SK-N-SH (cell line): ENCODE results near the gene GRPEL2. TPM values are rescaled to one million over a fixed set of nuclear protein-coding genes. Genes with fewer than 3 reads are reported as not detected.

ENCODE experiments used
- CTCF ChIA-PET: fragments of 300-600, 350-600 bp; formaldehyde crosslinking; extraction: SDS; loops from one replicate; lab custom pipeline; 2021; lab: Yijun Ruan, JAX
- POLR2A ChIA-PET: fragments of 350-600 bp; sonication (Branson Sonifier 250); formaldehyde crosslinking; extraction: SDS; loops from one replicate; lab custom pipeline; 2020; ENCODE audit warnings: antibody characterized with exemption, inconsistent platforms; lab: Yijun Ruan, JAX
- DNase-seq: peaks from one replicate; pipeline ENCODE4 v3.0.0; 2012
- H2AFZ ChIP-seq: fragments of 200-600 bp; sonication (generic); 2 replicates; pipeline ENCODE4 v1.8.1; 2016; ENCODE audit warnings: antibody characterized with exemption, mild to moderate bottlenecking, low read depth
- H3F3A ChIP-seq: fragments of 200-600 bp; sonication (generic); replicated peaks from 2 replicates; pipeline ENCODE3; 2016; ENCODE audit warnings: antibody characterized with exemption, mild to moderate bottlenecking; ENCODE audit not compliant: insufficient read depth
- H3K27ac ChIP-seq, 2 experiments: fragments of 200-500 bp in 1 of 2; fragments of 200-600 bp in 1 of 2; sonication (Bioruptor generic) in 1 of 2; sonication (generic), shearing (Covaris generic) in 1 of 2; 2 replicates each; pipeline versions ENCODE4 v1.5.1 to v1.6.1; 2014 to 2016; ENCODE audit warnings: low read depth in 2 of 2, inconsistent platforms in 1 of 2, low read length in 1 of 2, mild to moderate bottlenecking in 1 of 2, mixed read lengths in 1 of 2
- H3K27me3 ChIP-seq: fragments of 200-600 bp; sonication (generic), shearing (Covaris generic); 2 replicates; pipeline ENCODE4 v1.6.1; 2016; ENCODE audit warnings: mixed run types; ENCODE audit not compliant: insufficient read depth
- H3K36me3 ChIP-seq, 2 experiments: fragments of 200-500 bp in 1 of 2; fragments of 200-600 bp in 1 of 2; sonication (Bioruptor generic) in 1 of 2; sonication (generic) in 1 of 2; replicated peaks in 1 of 2; 2 replicates each; pipeline versions ENCODE3 to v1.5.1; 2014 to 2016; ENCODE audit warnings: low read length in 1 of 2, mild to moderate bottlenecking in 1 of 2; ENCODE audit not compliant: insufficient read depth in 2 of 2, control insufficient read depth in 1 of 2
- H3K4me1 ChIP-seq, 2 experiments: fragments of 200-500 bp in 1 of 2; fragments of 200-600 bp in 1 of 2; sonication (Bioruptor generic) in 1 of 2; sonication (generic), shearing (Covaris generic) in 1 of 2; 2 replicates each; pipeline versions ENCODE4 v1.5.1 to v1.6.1; 2014 to 2016; ENCODE audit warnings: low read depth in 1 of 2, low read length in 1 of 2, mixed run types in 1 of 2; ENCODE audit not compliant: insufficient read depth in 2 of 2, control insufficient read depth in 1 of 2
- H3K4me2 ChIP-seq: fragments of 200-600 bp; sonication (generic), shearing (Covaris generic); 2 replicates; pipeline ENCODE4 v1.6.1; 2017; ENCODE audit warnings: mixed run types
- H3K4me3 ChIP-seq, 2 experiments: fragments of 200-500 bp in 1 of 2; fragments of 200-600 bp in 1 of 2; sonication (Bioruptor generic) in 1 of 2; sonication (generic), shearing (Covaris generic) in 1 of 2; 2 replicates each; pipeline versions ENCODE4 v1.5.1 to v1.8.1; 2014 to 2016; ENCODE audit warnings: low read depth in 2 of 2, inconsistent platforms in 1 of 2, low read length in 1 of 2, mild to moderate bottlenecking in 1 of 2, mixed read lengths in 1 of 2, moderate library complexity in 1 of 2
- H3K79me2 ChIP-seq: fragments of 200-600 bp; sonication (generic); 2 replicates; pipeline ENCODE4 v1.8.1; 2017; ENCODE audit warnings: mild to moderate bottlenecking; ENCODE audit not compliant: insufficient read depth
- H3K9ac ChIP-seq: fragments of 200-600 bp; sonication (generic); 2 replicates; pipeline ENCODE4 v1.6.1; 2017; ENCODE audit warnings: mixed run types
- H3K9me2 ChIP-seq: fragments of 200-600 bp; sonication (generic); 2 replicates; pipeline ENCODE4 v1.6.1; 2017; ENCODE audit warnings: mixed run types
- H3K9me3 ChIP-seq: fragments of 200-600 bp; sonication (generic); 2 replicates; pipeline ENCODE4 v1.6.1; 2017; ENCODE audit warnings: mixed run types, mild to moderate bottlenecking, moderate library complexity
- H4K20me1 ChIP-seq: fragments of 200-600 bp; sonication (generic); 2 replicates; pipeline ENCODE4 v1.6.1; 2017; ENCODE audit warnings: mild to moderate bottlenecking, mixed run types; ENCODE audit not compliant: insufficient read depth
- CHD2 ChIP-seq: fragments of 150-350 bp; IDR thresholded peaks from 2 replicates; pipeline ENCODE4 v1.6.1; 2018; ENCODE audit warnings: low read length; ENCODE audit not compliant: partially characterized antibody
- EP300 ChIP-seq, 2 experiments: IDR thresholded peaks; 2 replicates each; pipeline versions ENCODE4 v1.4.0 to v1.6.1; 2012; ENCODE audit warnings: borderline replicate concordance in 1 of 2, low read depth in 1 of 2, low read length in 1 of 2
- FOXJ3 ChIP-seq: sonication (generic); formaldehyde crosslinking; IDR thresholded peaks from 2 replicates; pipeline ENCODE4 v1.5.1; 2020; ENCODE audit warnings: mild to moderate bottlenecking, missing genetic modification reagents
- FOXM1 ChIP-seq: IDR thresholded peaks from 2 replicates; pipeline ENCODE4 v1.4.0; 2012; ENCODE audit warnings: low read depth, mild to moderate bottlenecking
- GATA2 ChIP-seq: sonication (generic); formaldehyde crosslinking; IDR thresholded peaks from 2 replicates; pipeline ENCODE4 v1.5.0; 2020; ENCODE audit warnings: mild to moderate bottlenecking, missing genetic modification reagents
- JUND ChIP-seq: IDR thresholded peaks from 2 replicates; pipeline ENCODE4 v1.4.0; 2012
- MAX ChIP-seq: IDR thresholded peaks from 2 replicates; pipeline ENCODE4 v1.4.0; 2012; ENCODE audit warnings: low read depth
- MEF2A ChIP-seq: IDR thresholded peaks from 2 replicates; pipeline ENCODE4 v1.4.0; 2012; ENCODE audit warnings: low read depth, borderline replicate concordance
- MXI1 ChIP-seq: IDR thresholded peaks from 2 replicates; pipeline ENCODE4 v1.6.1; 2012; ENCODE audit warnings: mild to moderate bottlenecking, low read depth, low read length, improper control_type of control experiment
- NFIC ChIP-seq: IDR thresholded peaks from 2 replicates; pipeline ENCODE4 v1.4.0; 2012; ENCODE audit warnings: borderline replicate concordance
- POLR2AphosphoS5 ChIP-seq: IDR thresholded peaks from 2 replicates; pipeline ENCODE4 v1.6.1; 2012; ENCODE audit warnings: low read depth, low read length
- RAD21 ChIP-seq: IDR thresholded peaks from 2 replicates; pipeline ENCODE4 v1.6.1; 2012; ENCODE audit warnings: mild to moderate bottlenecking, low read length
- RCOR1 ChIP-seq: fragments of 150-350 bp; IDR thresholded peaks from 2 replicates; pipeline ENCODE4 v1.6.1; 2017; ENCODE audit warnings: antibody characterized with exemption, low read length
- RFX5 ChIP-seq: IDR thresholded peaks from 2 replicates; pipeline ENCODE4 v1.6.1; 2012; ENCODE audit warnings: mild to moderate bottlenecking, improper control_type of control experiment, low read length
- YY1 ChIP-seq: IDR thresholded peaks from 2 replicates; pipeline ENCODE4 v1.4.0; 2012; ENCODE audit warnings: low read depth, mild to moderate bottlenecking
- WGBS: methylation state at CpG from one replicate; pipeline ENCODE4 v1.1.6; 2017; ENCODE audit warnings: low lambda C conversion rate; 5-methylcytosine and 5-hydroxymethylcytosine counted together
- polyA plus RNA-seq, 3 experiments: library from polyadenylated mRNA; depleted of rRNA; stranded (reverse); fragments of >200 nt; gene quantifications; 2 replicates each; pipeline ENCODE4 v1.2.3, GENCODE V29; 2012
- TF ChIP-seq, protein P1 (sequence below): IDR thresholded peaks from 2 replicates; pipeline ENCODE4 v1.4.0; 2012; ENCODE audit warnings: low read depth, borderline replicate concordance
- TF ChIP-seq, protein P2 (sequence below): fragments of 150-350 bp; IDR thresholded peaks from 2 replicates; pipeline ENCODE4 v1.6.1; 2017; ENCODE audit warnings: antibody characterized with exemption, low read length, low read depth, borderline replicate concordance
- TF ChIP-seq, protein P3 (sequence below): fragments of 150-350 bp; IDR thresholded peaks from 2 replicates; pipeline ENCODE4 v1.6.1; 2016; ENCODE audit warnings: mild to moderate bottlenecking, low read depth, low read length
- TF ChIP-seq, protein P4 (sequence below): fragments of 200-600 bp; sonication (generic); IDR thresholded peaks from 2 replicates; pipeline ENCODE4 v1.6.1; 2017; ENCODE audit warnings: antibody characterized with exemption, mild to moderate bottlenecking, moderate library complexity

Gene GRPEL2
- polyA plus RNA-seq, 1 of the 3 experiments (the other 2 are of a cell fraction), result 4.6 TPM

DNA sequence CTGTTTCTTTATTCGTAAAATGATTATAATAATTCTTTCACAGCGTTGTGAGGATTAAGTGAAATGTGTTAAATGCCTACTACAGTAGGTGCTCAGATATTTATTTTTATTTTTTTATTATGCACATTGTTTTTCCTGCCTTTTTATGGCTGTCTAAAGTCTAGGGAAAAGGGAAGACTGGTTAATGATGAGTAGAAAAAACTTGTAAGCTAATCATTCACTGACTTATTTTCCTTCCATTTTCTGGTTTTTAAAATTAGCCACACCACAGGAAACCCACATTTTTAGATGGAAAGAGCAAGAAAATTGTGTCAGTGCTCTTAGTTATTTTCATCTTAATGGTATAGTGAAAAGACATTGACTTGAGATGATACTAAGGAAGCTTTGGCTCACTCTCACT, 8.6 kb downstream of the GRPEL2 start:
- Histone ChIP-seq H3K79me2 (peaks cover 35% of the 10 kb centered on the region), H3K36me3 (peaks cover 58 to 69% of the 10 kb centered on the region in 2 experiments), H3K9ac (no peak overlapping the region), H3K9me2 (no peaks in the 10 kb centered on the region), H3F3A (peaks cover 32% of the 10 kb centered on the region), H2AFZ (no peak overlapping the region), H3K4me2 (no peak overlapping the region), H3K9me3 (no peaks in the 10 kb centered on the region), H3K4me1 (peaks cover 0 to 5% of the 10 kb centered on the region in 2 experiments; a peak in 1 of 4 replicates), H3K27me3 (no peaks in the 10 kb centered on the region), H3K27ac (no peak overlapping the region), H4K20me1 (no peaks in the 10 kb centered on the region), H3K4me3 (no peak overlapping the region)
- 98% methylated on average over 2 of the region's 2 CpGs for WGBS
- DNase-seq, result no peak
- ChIA-PET CTCF (interaction anchor here (1.3 to 41.4 kb wide), 4 partner anchors 13 to 265 kb away, joined by 3 to 1751 read pairs (median 10); no protein-coding TSS in a partner anchor), POLR2A (no interaction called here)
- TF ChIP-seq NFIC (no peak), FOXM1 (no peak), RFX5 (no peak), MEF2A (no peak), YY1 (no peak), MXI1 (no peak), FOXJ3 (CRISPR knock-in tag) (no peak), MAX (no peak), RAD21 (no peak), JUND (no peak), POLR2AphosphoS5 (no peak), GATA2 (no peak), RCOR1 (no peak), CHD2 (no peak), EP300 (IDR thresholded peaks at IDR 0.05; ENCODE audit: borderline replicate concordance in 1 of 2, low read depth in 1 of 2, low read length in 1 of 2) (no peak)
- TF ChIP-seq, protein P1, sequence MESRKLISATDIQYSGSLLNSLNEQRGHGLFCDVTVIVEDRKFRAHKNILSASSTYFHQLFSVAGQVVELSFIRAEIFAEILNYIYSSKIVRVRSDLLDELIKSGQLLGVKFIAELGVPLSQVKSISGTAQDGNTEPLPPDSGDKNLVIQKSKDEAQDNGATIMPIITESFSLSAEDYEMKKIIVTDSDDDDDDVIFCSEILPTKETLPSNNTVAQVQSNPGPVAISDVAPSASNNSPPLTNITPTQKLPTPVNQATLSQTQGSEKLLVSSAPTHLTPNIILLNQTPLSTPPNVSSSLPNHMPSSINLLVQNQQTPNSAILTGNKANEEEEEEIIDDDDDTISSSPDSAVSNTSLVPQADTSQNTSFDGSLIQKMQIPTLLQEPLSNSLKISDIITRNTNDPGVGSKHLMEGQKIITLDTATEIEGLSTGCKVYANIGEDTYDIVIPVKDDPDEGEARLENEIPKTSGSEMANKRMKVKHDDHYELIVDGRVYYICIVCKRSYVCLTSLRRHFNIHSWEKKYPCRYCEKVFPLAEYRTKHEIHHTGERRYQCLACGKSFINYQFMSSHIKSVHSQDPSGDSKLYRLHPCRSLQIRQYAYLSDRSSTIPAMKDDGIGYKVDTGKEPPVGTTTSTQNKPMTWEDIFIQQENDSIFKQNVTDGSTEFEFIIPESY, result no peak
- TF ChIP-seq, protein P2, sequence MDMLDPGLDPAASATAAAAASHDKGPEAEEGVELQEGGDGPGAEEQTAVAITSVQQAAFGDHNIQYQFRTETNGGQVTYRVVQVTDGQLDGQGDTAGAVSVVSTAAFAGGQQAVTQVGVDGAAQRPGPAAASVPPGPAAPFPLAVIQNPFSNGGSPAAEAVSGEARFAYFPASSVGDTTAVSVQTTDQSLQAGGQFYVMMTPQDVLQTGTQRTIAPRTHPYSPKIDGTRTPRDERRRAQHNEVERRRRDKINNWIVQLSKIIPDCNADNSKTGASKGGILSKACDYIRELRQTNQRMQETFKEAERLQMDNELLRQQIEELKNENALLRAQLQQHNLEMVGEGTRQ, result no peak
- TF ChIP-seq, protein P3, sequence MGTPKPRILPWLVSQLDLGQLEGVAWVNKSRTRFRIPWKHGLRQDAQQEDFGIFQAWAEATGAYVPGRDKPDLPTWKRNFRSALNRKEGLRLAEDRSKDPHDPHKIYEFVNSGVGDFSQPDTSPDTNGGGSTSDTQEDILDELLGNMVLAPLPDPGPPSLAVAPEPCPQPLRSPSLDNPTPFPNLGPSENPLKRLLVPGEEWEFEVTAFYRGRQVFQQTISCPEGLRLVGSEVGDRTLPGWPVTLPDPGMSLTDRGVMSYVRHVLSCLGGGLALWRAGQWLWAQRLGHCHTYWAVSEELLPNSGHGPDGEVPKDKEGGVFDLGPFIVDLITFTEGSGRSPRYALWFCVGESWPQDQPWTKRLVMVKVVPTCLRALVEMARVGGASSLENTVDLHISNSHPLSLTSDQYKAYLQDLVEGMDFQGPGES, result no peak
- TF ChIP-seq, protein P4, sequence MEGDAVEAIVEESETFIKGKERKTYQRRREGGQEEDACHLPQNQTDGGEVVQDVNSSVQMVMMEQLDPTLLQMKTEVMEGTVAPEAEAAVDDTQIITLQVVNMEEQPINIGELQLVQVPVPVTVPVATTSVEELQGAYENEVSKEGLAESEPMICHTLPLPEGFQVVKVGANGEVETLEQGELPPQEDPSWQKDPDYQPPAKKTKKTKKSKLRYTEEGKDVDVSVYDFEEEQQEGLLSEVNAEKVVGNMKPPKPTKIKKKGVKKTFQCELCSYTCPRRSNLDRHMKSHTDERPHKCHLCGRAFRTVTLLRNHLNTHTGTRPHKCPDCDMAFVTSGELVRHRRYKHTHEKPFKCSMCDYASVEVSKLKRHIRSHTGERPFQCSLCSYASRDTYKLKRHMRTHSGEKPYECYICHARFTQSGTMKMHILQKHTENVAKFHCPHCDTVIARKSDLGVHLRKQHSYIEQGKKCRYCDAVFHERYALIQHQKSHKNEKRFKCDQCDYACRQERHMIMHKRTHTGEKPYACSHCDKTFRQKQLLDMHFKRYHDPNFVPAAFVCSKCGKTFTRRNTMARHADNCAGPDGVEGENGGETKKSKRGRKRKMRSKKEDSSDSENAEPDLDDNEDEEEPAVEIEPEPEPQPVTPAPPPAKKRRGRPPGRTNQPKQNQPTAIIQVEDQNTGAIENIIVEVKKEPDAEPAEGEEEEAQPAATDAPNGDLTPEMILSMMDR, result no peak
